Activated T-cell treated with anti-CD3 and anti-CD28 coated beads, Interleukin-2, amount 50 U/mL, for 1 hour (primary cell): ENCODE data around the gene EHMT1.
"Not testable (repeated sequence)": the region's sequence is repeated elsewhere in the genome, so short reads cannot be mapped to it uniquely, and the experiment has no call there.

Source experiments
- DNase-seq: peaks from one replicate; pipeline ENCODE4 v3.0.0-alpha.2; 2020

The EHMT1 gene

DNA sequence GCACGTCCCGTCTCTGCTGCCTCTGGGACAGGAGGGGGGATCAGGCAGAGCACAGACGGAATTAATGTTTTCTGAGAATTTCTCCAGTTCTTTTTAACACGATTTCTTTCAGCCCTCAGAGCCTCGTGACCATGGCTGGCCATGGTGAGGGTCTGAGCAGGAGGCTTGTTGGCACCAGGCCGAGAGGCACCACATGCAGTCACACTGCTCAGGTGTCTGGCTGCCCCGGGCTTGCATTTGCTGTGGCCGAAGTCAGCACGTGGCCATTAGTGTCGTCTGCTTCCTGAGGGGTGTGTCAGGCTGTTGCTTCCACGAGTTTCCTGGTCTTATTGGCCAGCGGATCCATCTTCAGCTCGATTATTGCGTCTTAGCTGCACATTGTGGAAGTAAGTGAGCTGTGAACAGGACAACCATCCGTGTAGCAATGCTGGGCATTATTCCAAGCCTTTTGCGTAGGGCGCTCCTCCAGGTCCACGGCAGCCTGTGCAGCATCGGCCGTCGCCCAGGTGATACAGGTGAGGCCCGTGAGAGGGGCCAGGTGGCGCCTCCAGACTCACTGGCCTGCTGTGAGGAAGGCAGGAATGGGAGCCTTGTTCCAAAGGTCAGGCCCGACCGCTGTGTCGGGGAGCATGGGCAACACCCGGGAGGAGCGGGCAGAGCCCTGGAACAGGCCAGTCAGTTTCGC, 144.6 kb downstream of the EHMT1 start:
- no peak for DNase-seq

DNA sequence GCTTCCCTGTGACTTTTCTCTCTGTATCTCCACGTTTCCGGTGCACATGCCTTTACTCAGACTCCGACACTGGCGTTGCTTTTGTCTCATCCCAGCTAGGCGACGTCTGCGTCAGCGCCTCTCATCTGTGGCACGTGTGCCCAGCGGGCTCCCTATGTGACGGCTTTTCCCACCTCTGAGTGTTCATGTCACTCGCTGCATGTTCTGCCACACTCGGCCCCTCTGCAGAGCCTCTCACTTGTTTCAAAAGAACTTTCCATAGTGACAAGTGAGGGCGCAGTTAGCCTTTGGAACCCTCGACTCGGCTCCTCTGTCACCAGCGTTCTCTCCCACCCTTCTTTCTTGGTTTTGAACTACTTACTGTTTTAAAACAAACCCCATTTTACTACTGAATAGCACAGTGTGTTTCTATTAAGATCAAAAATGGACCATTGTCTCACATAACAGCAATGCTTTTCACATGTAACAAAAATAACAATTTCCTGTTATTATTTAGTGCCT, 145.4 kb downstream of the EHMT1 start:
- no peak for DNase-seq

DNA sequence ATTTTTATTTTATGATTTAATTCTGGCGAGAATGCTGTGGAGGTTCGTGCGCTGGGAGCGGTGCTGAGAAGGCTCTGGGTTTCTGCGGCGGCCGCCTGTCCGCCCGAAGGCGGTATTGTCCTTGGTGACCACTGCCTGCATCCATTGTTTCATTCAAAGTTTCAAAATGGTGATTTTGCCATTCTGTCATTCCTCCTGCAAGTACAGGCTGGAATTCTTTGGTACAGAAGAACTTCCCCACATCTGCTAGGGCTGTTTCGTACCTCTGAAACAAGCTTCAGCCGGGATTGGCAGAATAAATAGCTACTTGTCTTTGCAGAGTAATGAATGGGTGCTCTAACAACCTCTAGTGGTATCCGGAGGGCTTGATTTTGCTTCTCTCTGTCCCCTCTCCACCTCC, 146.2 kb downstream of the EHMT1 start:
- no peak for DNase-seq

DNA sequence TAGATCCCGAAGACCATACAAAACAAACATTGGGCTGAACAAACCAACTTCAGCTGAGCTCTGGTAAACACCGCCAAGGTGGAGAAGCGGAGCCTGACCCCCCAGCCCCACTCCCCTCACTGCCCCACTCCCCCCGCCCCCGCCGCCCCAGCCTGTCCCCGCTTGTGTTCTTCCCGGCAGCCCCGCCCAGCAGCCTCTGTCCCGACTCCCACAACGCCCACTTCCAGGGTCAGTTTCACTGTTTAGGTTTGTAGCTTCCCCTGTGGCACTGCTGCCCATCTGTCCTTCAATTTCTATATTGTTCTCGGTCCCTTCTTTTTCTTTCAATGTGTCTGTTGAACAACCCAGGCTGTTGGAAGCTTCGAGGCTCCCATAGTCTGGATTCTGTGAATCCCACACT, 146.7 kb downstream of the EHMT1 start:
- no peak for DNase-seq

DNA sequence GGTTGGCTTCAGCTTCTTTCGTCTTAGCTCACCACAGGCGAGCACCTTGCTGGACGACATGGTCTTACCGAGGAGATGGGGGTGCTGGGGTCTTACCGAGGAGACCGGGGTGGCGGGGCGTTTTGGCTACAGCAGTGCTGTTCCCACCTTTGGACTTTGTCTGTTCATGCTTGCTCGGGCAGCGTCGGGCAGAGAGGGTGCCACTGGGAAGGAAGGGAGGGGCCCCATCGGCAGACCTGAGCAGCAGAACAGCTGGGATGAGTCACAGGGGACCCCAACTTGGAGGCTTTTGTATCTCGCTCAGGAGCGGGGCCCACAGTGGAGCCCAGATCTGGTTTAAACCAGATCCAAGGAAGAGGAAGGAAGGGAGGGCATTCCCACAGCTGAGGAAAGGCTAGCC, 152.8 kb downstream of the EHMT1 start:
- no peak for DNase-seq

DNA sequence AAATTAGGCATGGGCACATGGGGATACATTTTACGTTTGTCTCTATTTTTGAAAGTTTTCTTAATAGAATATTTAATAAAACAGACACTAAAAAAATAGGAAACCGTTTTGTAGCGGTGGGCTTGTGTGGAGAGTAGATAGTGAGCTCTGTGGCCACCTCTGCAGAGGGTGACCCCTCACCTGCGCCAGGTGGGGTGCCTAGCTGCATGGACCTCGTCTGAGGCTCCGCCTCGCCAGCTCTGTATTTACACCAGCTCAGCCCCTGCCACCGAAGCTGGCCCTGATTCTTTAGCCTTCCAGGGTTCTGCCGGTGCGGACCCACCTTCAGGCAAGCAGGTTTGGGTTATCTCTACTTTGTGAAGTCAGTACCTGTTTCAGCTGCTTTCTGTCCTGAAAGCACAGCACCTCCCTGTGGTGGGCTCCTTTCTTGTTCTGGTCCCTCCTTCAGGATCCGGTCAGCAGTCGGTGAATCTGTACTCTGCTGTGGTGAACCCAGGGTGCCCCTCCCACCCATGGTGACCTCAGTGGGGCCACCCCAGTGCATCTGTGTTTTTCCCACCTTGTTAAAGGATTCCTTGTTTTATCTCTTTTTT, 153.6 kb downstream of the EHMT1 start:
- no peak for DNase-seq

DNA sequence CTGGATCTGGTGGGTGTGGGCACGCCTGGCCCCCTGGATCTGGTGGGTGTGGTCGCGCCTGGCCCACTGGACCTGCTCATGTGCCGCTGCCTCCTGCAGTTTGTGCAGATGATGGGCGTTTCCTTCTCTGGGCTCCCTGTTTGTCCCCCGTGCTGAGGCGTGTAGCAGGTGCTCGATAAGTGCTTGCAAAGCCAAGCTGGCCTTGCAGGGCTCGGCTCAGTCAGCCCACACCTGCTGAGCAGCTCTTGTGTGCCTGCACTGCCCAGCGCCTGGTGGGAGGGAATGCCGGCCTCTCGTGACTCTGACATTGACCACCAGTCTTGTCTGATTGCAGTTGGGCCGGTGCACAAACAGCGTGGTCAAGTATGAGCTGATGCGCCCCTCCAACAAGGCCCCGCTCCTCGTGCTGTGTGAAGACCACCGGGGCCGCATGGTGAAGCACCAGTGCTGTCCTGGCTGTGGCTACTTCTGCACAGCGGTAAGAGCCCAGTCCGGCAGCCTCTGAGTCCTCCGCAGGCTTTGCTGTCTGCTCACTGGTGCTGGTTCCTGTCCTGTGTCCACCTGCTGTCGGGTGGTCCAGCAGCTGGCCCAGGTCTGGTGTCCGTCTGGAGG, 156.1 kb downstream of the EHMT1 start:
- no peak for DNase-seq

DNA sequence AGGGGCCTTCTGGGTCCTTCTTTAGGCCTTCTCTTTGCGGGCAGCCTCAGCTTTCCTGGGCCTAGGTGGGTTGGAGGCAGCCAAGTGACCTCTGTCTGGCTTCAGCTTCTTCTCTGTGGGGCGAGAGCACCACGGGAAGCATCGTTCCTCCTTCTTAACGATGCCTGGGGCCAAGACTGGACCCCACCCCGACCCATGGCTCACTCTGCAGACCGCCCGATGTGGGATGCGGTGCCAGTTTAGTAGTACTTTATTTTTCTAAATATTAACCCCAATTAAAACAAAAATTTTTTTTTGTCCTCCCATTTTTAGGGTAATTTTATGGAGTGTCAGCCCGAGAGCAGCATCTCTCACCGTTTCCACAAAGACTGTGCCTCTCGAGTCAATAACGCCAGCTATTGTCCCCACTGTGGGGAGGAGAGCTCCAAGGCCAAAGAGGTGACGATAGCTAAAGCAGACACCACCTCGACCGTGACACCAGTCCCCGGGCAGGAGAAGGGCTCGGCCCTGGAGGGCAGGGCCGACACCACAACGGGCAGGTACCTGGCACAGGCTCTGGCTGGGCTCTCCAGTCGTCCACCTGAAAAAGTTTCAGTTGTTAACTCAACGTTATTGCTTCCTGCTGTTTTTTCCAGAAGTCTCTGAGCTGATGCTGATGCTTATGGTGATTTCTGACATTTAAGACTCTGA, 157.6 kb downstream of the EHMT1 start:
- DNase-seq, result no peak

DNA sequence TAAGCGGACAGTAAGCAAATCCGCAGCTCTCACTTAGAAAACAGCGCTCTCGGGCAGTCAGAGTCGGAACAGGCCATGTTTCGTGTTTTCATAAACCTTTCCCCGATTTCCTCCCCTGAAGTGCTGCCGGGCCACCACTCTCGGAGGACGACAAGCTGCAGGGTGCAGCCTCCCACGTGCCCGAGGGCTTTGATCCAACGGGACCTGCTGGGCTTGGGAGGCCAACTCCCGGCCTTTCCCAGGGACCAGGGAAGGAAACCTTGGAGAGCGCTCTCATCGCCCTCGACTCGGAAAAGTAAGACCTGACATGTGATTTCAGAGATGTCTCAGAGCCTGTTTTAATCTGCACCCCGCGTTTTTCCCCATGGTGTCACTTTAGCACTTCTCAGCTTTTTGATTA, 159.0 kb downstream of the EHMT1 start:
- DNase-seq, result no peak

DNA sequence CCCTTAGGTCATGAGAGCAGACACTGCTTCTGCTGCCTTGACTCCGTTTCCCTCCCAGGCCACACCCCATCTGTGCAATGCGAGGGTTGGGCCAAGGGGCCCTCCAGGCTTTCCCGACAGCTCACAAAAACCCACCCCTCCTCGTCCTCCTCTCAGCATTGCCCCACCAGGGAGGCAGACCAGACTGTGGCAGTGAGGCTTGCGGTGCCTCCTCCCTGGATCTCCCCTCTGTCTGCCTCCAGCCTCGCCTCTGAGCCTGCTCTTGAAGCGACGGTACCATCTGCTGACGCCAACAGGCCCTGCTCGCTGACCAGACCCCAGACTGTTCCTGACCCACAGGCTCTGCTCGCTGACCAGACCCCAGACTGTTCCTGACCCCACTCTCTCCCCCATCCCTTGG, 159.5 kb downstream of the EHMT1 start:
- DNase-seq, result no peak

DNA sequence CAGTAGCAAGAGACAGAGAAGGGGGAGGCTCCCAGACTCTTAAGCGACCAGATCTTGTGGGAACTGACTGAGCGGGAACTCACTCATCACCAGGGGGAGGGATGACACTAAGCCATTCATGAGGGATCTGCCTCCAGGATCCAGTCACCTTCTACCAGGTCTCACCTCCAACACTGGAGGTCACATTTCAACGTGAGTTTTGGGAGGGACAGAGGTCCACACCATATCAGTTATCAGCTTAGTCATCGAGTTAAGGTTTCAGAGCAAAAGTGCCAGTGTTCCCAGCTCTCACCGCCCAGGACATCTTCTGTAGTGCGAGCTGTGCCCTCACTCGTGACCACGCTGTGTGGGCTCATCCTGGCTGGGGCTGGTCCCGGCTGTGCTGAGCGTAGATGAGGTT, 160.1 kb downstream of the EHMT1 start:
- no peak for DNase-seq

DNA sequence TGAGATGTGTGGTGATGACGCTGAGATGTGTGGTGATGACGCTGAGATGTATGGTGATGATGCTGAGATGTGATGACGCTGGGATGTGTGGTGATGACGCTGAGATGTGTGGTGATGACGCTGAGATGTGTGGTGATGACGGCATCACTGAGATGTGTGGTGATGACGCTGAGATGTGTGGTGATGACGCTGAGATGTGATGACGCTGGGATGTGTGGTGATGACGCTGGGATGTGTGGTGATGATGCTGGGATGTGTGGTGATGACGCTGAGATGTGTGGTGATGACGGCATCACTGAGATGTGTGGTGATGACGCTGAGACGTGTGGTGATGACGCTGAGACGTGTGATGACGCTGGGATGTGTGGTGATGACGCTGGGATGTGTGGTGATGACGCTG, 161.2 kb downstream of the EHMT1 start:
- not testable (repeated sequence) for DNase-seq

DNA sequence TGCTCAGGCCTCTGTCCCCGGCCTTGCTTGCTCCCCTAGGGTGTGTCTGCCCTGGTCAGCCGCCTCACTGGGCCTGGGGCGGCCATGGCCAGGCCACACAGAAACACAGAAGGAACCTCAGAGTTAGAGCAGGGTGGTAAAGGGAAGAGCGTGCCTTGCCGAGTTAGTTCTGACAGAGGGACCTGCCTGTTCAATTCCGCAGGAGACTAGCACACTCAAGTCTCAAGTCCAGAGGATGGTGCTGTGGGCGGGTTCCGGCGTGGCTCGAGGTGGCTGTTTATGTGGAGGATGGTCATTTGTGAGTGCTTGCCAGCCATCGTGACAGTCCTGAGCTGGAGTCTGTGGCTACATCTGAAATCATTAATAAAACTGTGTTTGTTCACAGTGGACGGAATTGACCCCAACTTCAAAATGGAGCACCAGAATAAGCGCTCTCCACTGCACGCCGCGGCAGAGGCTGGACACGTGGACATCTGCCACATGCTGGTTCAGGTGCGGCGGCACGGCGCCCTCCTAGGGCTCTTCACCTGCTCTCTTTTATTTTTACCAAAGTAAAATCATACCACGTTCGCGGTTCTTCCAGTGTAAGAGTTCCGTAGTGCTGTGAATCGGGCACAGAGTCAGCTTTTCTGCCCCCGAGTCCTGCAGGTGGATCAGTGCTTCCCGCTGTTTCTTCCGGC, 163.2 kb downstream of the EHMT1 start:
- no peak for DNase-seq

DNA sequence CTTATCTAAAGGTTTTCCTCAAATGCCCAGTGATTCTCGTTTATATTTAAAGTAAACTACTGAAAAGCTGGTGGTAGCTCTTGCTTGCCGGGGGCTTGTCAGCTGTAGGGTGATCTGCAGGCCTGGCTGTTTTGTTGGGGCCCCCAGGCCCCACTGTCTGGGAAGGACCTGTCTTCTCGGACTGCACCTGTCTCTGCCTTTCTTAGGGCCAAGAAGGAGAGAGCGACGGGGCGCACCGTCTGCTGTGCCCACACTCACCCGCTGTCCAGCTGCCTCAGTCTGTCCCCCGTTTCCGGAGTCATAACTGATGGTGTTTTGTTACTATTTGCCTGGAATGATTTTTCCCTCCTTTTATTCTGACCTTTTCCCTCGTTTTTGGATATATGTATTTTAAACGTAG, 164.7 kb downstream of the EHMT1 start:
- no peak for DNase-seq

DNA sequence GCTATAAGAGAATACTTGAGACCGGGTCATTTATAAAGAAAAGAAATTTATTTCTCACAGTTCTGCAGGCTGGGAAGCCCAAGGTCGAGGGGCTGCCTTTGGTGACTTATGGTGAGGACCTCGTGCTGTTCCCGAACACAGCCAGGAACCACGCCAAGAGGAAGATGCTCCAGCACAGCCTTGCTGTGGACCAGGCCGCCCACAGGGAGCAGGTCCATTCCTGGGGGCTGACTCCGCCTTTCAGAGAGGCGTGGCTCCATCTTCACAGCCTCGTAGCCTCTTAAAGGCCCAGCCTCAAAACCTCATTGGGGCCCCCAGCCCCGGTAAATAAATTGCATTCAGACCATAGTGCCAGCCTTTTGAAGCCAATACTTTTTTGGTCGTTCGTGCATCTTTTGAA, 165.2 kb downstream of the EHMT1 start:
- DNase-seq, result no peak

DNA sequence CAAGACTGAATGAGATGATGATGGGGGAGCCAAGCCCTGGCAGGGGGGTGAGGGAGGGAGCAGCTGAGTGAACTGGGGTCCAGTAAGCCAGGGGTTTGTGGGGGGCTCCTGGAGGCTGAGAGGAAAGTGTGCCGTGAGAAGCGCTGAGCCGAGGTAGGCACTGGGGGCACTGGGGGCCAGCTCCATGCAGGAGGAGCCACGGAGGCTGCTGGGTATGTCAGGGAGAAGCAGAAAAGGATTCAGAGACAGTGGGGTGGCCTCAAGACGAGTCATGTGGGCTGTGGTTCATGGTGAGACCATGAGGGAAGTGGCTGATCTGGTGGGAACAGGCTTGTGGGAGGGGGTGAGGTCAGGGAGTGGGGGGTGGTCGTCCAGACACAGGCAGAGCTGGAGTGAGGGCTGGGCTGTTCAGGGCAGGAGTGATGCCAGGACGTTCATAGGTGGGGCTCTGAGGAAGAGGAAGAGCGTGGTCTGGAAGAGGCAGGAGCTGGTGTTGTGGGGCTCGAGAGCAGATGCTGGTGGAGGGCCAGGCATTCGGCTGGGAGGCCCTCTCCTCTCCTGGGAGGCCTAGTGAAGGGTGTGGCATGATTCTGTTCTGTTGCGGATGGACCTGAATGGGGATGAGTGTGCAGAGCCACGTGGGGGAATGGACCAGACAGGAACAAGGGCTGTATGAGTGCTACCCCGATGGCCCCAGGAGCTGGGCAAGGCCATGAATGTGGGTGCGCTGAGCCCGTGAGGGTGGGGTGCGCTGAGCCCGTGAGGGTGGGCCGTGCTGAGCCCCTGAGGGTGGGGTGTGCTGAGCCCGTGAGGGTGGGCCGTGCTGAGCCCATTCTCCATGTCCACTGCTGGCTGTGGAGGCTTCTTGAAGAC, 166.1 kb downstream of the EHMT1 start:
- DNase-seq, result no peak

DNA sequence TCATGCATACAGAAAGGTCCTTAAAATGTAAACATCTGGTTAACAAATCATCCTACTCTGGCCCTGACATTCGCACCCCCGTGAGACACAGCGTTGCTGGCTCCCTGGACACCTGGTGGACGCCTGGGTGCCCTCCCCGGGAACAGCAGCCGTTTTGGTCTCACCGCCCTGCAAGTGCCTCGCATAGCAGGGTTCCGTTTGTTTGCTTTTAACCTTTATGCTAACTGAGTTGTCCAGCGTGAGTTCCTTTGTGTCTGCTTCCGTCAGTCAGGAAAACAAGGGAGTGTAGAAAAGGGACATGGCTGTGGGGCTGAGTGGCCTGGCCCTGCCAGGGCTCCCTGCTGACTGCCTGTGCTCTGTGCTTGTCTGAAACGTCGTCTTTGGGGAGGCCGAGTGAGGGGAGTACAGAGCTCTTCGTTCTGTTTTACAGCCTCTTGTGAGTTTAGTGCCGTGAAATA, 166.9 kb downstream of the EHMT1 start:
- no peak for DNase-seq

DNA sequence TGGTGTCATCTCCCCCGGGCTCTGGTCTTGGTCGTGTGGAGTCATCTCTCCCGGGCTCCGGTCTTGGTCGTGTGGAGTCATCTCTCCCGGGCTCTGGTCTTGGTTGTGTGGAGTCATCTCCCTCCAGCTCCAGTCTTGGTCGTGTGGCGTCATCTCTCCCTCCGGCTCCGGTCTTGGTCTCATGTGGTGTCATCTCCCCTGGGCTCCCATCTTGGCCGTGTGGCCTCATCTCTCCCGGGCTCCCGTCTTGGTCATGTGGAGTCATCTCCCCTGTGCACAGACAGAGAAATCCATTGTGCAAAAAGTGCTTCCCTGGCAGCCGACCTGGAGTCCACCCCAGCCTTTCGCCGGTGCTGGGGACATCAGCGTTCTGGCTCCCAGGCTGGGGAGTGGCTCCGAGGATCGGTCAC, 167.7 kb downstream of the EHMT1 start:
- no peak for DNase-seq

DNA sequence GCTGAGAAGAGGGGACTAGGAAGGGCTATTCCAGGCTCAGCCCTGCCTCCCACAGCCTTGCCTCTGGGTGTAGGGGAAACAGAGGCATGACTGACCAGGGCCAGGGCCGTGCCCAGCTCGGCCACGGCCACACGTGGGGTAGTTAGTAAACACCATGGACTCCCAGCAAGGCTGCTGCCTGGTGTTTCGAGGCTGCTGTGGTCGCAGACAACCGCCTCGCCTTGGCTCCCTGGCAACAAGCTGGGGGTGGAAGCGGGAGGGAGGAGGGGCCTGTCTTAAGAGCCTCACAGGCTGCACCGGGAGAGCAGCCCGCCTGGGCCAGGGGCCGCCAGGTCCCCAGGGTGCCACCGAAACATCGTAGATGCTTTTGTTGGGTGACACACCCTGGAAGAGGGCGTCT, 168.6 kb downstream of the EHMT1 start:
- DNase-seq, result no peak

DNA sequence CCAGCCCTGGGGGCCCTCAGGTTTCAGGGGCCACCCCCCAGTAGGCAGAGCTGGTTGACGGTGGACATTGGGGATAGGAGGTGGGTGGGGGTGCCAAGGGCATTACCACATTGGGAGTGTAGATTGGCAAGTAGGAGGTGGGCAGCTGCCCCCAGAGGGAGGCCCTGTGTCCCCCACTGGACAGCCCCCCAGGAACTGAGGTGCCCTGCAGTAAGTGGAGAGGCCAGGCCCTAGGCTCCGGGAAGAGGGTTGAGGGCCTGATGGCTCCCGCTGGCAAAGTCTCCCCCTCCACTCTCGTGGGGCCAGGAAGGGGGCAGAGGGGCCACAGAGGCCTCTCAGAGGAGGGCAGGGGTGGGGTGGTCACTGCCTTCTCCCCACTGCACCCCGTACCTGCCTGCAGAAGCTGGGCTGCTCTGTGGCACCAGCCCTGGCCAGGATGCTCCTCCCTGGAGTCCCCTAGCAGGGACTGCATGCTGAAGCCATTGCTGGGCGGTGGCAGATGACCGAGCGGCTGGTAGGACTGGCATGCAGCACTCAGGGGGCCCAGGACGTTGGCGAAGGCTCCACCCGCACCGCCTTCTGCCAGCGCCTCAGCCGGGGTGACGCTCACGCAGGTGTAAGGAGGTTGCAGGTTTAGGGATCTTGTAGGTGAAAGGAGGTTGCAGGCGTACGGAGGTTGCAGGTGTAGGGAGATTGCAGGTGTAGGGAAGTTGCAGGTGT, 169.1 kb downstream of the EHMT1 start:
- DNase-seq, result no peak

DNA sequence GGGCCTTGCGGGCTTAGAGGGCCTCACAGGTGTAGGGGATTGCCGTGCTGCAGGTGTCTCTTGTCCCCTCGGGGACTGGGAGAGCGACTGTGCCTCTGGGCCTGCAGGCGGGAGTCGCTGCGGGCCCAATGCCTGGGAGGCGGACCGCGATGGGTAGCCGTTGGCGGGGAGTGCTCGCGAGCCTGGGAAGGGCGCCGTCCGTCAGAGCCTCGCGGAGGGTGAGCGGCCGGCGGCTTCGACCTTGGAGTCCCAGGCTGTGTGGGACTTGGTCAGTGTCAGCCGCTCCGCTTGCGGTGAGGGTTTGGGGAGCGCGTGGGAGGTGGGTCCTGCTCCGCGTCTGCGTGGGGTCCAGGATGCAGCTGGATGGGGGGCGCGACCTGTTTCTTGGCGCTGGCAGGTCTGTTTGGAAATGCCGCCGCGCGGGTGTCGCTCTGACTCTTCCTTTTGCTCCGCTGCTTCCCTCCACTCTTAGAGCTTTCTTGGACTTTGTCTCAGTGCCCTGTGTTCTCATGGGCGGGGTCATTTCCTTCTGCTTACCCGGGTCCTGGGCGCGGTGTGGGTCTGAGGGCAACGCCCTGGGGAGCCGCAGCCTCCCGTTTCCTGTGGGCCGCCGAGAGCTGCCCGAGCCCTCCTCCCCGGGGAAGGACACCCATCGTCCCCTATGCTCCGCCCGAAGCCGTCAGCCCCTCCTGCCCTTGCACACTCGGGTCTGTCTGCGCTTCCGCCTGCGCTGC, 169.9 kb downstream of the EHMT1 start:
- no peak for DNase-seq
